ENCODE data around the gene EN1. TPM values are rescaled to one million over a fixed set of nuclear protein-coding genes. Genes with fewer than 3 reads are reported as not detected.

The EN1 gene
- total and polyA plus RNA-seq, 2 of the 13 experiments (the other 11 are each of a cell fraction or from before 2014, with no cell fraction given) = not detected

GRCh38 chr2:118855451-118856279, 8.2 kb upstream of the EN1 start (continued):
- TF ChIP-seq GLMP (CRISPR knock-in tag; IDR thresholded peaks at IDR 0.05; ENCODE audit: borderline replicate concordance) (no peak), HIVEP1 (CRISPR knock-in tag; IDR thresholded peaks at IDR 0.05) (peak; percentile 76), ZNF235 (CRISPR knock-in tag; IDR thresholded peaks at IDR 0.05; ENCODE audit: borderline replicate concordance) (no peak), PAX8 (CRISPR knock-in tag; IDR thresholded peaks at IDR 0.05; ENCODE audit: borderline replicate concordance) (no peak), PRPF4 (IDR thresholded peaks at IDR 0.05; ENCODE audit: low read depth, low read length, poor library complexity, severe bottlenecking) (no peak), NFIB (CRISPR knock-in tag; IDR thresholded peaks at IDR 0.05; ENCODE audit: borderline replicate concordance) (no peak), HINFP (CRISPR knock-in tag; IDR thresholded peaks at IDR 0.05; ENCODE audit: low read depth) (no peak), REPIN1 (CRISPR knock-in tag; IDR thresholded peaks at IDR 0.05; ENCODE audit: borderline replicate concordance, low read depth) (peak; percentile 59; the same call in 1 of the 2 replicates), HNF1A (IDR thresholded peaks at IDR 0.05; ENCODE audit: low read depth) (no peak), HNF1A (CRISPR knock-in tag; IDR thresholded peaks at IDR 0.05; ENCODE audit: borderline replicate concordance) (no peak), ZNF878 (CRISPR knock-in tag; IDR thresholded peaks at IDR 0.05) (no peak), ZNF513 (CRISPR knock-in tag; conservative IDR thresholded peaks at IDR 0.05) (no peak)
- TF ChIP-seq, protein P1, sequence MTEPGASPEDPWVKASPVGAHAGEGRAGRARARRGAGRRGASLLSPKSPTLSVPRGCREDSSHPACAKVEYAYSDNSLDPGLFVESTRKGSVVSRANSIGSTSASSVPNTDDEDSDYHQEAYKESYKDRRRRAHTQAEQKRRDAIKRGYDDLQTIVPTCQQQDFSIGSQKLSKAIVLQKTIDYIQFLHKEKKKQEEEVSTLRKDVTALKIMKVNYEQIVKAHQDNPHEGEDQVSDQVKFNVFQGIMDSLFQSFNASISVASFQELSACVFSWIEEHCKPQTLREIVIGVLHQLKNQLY (CRISPR knock-in tag; IDR thresholded peaks at IDR 0.05) = no peak
- TF ChIP-seq, protein P2, sequence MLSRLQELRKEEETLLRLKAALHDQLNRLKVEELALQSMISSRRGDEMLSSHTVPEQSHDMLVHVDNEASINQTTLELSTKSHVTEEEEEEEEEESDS (CRISPR knock-in tag; IDR thresholded peaks at IDR 0.05; ENCODE audit: borderline replicate concordance) = no peak
